GM18502 (cell line): Measurements from ENCODE around the gene NXF1.

ENCODE experiments used
- ATAC-seq: cut with Tn5 transposase; IDR thresholded peaks from one replicate; pipeline ENCODE4 v1.9.1; 2021; ENCODE audit warnings: mild to moderate bottlenecking; ENCODE audit not compliant: unreplicated experiment, poor library complexity

NXF1 gene

GRCh38 chr11:62747475-62748160 lies 57.6 kb downstream of the NXF1 start:
- no peak for ATAC-seq
